HG03108 (cell line): Measurements from ENCODE around the gene UACA.
"Not testable (repeated sequence)": the region's sequence is repeated elsewhere in the genome, so short reads cannot be mapped to it uniquely, and the experiment has no call there.

Experiments
- ATAC-seq: cut with Tn5 transposase; IDR thresholded peaks from one replicate; pipeline ENCODE4 v1.9.1; 2021; ENCODE audit warnings: moderate library complexity; ENCODE audit not compliant: unreplicated experiment

The UACA gene

GRCh38 chr15:70633103-70633831 is 130.1 kb downstream of the UACA start:
- ATAC-seq = no peak

GRCh38 chr15:70632491-70633102 is 130.8 kb downstream of the UACA start:
- no peak for ATAC-seq

GRCh38 chr15:70632079-70632478 is 131.3 kb downstream of the UACA start:
- no peak for ATAC-seq

DNA sequence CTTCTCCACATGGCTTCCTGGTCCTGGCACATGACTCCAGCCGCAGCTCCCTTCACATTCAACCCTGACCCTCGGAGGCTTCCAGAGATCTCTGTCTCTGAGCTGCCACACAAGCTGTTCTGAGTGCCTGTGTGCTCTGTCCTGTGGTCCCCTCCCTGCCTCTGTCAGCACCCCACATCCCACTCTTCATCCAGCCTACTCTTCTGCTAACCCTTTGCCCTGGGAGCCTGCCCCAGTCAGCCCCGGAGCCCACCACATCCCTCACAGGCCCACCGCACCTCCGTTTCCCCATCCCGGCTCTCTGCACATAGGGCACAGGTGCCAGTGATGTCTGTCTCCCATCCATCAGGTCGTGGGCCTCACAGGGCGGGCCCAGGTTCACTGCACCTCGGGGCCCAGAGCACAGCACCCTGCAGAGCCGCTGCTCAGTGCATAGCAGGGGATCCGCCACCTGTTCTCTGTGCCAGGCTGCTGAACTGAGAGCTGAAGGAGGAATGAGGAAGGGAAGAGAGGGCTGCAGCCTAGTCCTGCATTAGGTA is 133.6 kb downstream of the UACA start:
- no peak for ATAC-seq

GRCh38 chr15:70628549-70628896 is 134.8 kb downstream of the UACA start:
- no peak for ATAC-seq

DNA sequence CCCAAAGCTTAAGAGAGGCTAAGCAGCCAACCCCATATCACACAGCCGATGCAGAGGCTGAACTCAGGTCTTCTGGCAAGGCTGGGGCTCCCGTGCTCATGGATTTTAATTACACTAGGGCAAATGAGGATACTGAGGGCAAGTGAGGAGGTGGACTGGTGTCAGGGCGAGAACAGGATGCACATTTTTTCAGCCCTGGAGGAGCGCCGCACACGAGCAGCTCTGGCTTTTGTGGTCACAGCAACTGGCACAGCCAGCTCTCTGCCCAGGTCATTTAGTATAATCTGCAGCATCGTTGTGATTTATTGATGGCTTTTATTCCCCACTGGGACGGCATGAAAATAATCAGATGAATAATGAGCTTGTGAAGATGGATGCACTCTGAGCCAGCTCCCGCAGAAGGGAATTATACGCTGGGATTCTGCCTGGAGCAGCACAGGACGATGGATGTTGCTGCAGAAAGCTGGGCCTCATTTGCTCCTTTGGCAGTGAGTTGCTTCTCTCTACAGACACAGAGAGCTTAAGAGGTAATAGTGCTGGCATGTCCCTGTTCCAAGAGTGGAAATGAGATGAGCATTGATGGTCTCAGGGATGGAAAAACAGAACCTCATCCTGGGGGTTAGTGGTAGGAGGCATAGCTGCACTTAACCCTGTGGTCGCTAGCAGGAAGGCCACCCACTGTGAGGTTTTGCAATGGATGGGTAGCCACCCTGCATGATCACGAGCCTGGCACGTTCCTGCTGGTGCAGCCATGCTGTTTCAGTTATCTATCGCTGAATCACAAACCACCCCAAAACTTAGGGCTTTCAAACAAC is 135.4 kb downstream of the UACA start:
- ATAC-seq = no peak

- ATAC-seq = no peak
Measured at GRCh38 chr15:70627322-70627721, 136.0 kb downstream of the UACA start.

- ATAC-seq = no peak
Measured at GRCh38 chr15:70625438-70625837, 137.9 kb downstream of the UACA start.

- no peak for ATAC-seq
Measured at GRCh38 chr15:70625011-70625410, 138.3 kb downstream of the UACA start.

DNA sequence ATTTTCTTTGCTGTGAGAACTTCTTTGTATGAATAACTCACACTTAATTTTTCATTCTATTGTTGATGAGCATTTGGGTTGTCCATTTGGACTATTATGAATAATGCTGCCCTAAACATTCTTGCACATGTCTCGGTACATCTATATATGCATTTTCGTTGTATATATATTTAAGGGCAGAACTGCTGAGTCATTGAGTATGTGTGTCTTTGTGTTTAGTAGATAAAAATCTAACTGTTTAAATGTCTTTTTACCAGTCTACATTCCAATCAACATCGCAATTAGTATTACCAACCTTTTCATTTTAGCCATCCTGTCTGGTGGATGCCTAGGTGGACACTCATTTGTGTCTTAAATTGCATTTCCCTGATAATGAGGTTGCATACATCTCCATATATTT is 144.4 kb downstream of the UACA start:
- ATAC-seq = no peak

- no peak for ATAC-seq
Measured at GRCh38 chr15:70617911-70618287, 145.5 kb downstream of the UACA start.

DNA sequence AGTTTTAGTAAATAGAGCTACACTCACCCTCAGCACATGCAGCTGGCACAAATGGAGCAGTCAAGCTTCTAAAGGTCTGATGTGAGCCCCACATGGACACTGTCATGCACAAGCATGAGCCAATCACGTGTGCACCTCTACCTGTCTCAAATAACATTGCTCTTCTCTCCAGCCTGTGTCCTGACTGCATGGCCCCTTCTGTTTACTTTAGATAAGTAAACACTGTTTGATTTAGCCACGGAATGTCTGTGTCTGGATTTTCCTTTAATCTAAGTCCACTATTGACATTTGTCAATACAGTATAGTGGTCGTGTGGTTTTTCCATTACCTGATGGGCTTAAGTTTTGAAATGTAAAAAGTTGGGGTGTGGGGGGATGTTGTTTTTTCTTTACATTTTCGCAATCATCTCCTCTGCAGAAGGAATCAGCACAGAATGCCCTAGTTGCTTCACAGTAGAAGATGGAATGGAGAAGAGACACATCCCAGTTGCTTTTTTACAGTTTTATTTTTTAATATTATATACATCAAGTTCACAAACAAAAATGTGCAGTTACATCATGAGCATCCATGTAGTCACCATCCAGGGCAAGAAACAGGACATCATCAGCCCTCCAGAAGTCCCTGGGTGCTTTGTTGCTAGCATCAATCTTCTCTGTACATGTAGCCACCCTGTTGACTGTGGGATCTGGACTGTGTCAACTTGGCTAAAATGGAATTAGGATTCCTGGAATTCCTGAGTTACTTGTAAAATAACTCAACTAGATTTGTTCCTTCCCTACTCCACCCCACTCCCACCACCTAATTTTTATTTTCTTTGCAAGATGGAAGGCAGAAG is 146.1 kb downstream of the UACA start:
- ATAC-seq = no peak

GRCh38 chr15:70616311-70616756 is 147.0 kb downstream of the UACA start:
- ATAC-seq = not testable (repeated sequence)

DNA sequence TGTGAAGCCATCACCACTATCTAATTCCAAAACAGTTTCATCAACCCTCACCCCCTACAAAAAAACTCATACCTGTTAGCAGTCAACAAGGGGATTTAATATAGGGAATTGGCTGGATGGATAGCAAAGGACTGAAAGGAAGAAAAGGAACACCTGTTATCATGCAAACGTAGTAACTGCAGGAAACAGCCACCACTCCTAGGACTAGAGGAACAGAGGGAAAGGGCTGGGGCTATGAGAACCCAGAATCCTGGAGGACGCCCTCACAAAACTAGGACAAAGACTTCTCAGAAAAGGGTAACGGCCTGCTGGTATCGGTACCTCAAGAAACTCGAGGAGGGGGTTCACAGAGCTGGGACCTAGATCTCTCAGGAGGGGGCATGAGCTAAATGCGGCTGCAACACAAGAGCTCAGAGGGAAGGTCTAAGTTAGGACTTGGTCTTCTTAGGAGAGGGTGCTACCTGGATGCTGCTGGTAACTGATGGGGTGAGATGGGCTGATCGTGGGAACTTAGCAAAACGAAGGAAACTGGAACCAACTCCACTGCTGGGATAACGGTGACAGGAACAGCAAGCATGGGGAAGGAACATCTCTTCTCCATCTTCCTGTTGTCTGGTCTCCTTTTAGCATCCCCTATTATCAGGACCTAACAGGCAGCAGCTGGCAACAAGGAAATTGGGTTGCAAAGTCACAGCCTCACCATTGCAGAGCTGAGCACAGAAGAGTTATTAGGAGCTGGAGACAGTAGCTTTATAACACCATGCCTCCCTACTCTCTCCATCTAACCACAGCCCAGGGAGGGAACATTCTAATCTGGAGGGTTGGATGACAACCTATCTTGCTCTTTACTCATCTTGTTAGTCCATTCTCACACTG is 147.7 kb downstream of the UACA start:
- no peak for ATAC-seq

DNA sequence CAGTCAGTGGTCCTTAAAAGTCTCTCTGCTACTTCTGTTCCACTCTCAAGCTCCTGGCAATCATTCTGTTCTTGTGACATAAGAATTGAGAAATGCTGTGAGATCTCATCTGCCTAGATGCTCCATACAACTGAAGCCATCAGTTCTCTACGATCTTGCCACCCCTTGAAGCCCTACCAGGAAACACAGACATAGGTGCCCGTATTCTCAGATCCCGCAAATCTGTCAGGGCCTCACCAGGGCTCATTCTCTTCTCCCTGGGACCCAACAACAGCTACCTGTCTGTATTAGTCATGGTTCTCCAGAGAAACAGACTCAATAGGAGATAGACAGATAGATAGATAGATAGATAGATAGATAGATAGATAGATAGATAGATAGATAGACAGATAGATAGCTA is 149.1 kb downstream of the UACA start:
- no peak for ATAC-seq

DNA sequence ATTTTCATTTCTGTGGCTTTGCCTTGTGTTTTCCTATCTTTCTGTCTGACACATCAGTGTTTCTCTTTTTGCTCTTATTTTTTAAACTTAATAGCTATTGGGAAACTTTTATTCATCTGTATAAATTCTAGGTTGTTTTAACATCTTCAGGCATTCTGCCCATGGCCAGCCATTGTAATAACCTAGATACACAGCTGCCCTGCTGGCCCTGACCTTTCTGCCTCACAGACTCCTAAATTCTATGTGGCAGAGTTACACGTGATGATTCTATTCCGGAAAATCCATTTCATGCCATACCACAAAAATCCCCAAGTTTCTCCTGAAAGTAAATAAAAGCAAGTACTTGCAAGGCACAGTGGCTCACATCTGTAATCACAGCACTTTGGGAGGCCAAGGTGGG is 150.1 kb downstream of the UACA start:
- no peak for ATAC-seq

DNA sequence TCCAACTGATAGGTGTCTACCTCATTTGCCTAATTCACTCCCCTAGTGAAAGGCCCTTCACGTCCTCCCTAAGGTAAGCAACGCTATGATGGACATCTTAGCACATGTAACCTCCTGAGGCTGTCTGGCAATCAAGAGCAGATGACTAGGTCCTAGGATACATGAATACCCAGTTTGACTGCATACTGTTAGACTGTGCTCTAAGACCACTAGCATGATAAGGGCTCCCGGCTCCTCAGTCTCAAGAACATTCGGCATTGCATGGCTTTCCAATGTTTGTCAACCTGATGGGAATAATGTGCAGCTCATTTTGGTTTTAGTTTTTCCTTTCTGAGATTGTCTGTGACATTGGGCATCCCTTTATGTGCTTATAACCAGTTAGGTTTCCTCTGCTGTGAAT is 152.1 kb downstream of the UACA start:
- ATAC-seq = no peak

- ATAC-seq = no peak
Measured at GRCh38 chr15:70610541-70610940, 152.8 kb downstream of the UACA start.

DNA sequence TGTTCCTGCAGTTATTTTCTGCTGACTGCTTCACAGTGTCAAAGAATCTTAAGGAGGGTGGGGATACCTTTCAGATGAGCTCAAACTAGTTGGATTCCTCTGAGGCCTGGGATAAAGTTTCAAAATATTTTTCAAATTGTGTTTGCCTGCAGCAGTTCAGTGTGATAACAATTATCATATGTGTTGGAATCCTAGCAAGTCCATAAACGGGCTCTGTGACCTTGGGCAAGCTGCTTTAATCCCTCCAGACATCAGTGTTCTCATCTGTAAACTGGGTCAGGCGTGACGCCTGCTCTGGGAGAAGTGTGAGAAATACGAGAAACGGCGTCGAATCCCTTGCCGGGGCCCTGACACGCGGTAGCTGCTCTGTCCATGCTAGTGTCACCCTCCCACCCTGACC is 153.5 kb downstream of the UACA start:
- ATAC-seq = no peak

DNA sequence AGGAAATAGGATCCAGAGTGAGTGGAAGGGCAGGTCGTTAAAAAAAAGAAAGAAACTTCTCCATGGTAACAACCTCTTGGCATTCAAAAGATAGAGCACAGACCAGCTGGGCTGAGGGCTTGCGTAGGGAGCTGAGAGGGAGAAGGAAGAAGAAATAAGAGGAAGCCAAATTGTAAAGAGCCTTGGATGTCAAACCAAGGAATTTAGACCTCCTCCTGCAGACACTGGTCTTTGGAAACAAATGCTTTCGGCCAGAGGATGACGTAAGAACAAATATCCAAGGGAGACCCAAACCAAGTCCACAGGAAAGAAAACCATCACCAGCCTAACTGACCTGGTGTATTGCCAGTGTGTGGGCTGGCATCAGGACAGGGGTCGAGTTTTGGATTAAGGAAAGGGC is 155.2 kb downstream of the UACA start:
- ATAC-seq = no peak
